Heart left ventricle (tissue), 16 donors: ENCODE measurements around the gene SP140. TPM values are rescaled to one million over a fixed set of nuclear protein-coding genes. Genes with fewer than 3 reads are reported as not detected.
A peak's percentile ranks its signal among the peaks of the same experiment; 100 is the strongest.

ENCODE experiments used
- ATAC-seq, 4 donors: fragments of 200-7000 bp; cut with Tn5 transposase; one replicate each; pipeline ENCODE4 v1.9.1; 2020 to 2022; ENCODE audit warnings: moderate library complexity in 4 of 4, mild to moderate bottlenecking in 3 of 4, moderate number of reproducible peaks in 1 of 4
- DNase-seq, 5 donors: peaks; one replicate each; pipeline ENCODE4 v3.0.0-alpha.2; 2020
- H3K27ac ChIP-seq, 12 donors: fragments of 200-600 bp; sonication (generic) in 4 of 12; one replicate each; pipeline versions ENCODE4 v1.5.0 to v1.8.0; 2016 to 2022; ENCODE audit warnings: mild to moderate bottlenecking in 2 of 12
- H3K27me3 ChIP-seq, 9 donors: fragments of 200-600 bp; sonication (generic) in 2 of 9; one replicate each; pipeline versions ENCODE4 v1.5.1 to v1.8.0; 2016 to 2022; ENCODE audit warnings: mild to moderate bottlenecking in 3 of 9
- H3K36me3 ChIP-seq, 9 donors: fragments of 200-600 bp; sonication (generic) in 2 of 9; one replicate each; pipeline versions ENCODE4 v1.5.0 to v1.8.0; 2018 to 2022; ENCODE audit warnings: mild to moderate bottlenecking in 2 of 9
- H3K4me1 ChIP-seq, 12 donors: fragments of 200-600 bp; sonication (generic) in 4 of 12; one replicate each; pipeline versions ENCODE4 v1.5.0 to v1.8.0; 2016 to 2022; ENCODE audit warnings: mild to moderate bottlenecking in 3 of 12
- H3K4me3 ChIP-seq, 12 donors: fragments of 200-600 bp; sonication (generic) in 4 of 12; one replicate each; pipeline versions ENCODE4 v1.5.0 to v1.8.0; 2017 to 2022; ENCODE audit warnings: mild to moderate bottlenecking in 9 of 12, moderate library complexity in 4 of 12
- H3K9me3 ChIP-seq, 12 donors: fragments of 200-600 bp; sonication (generic) in 4 of 12; one replicate each; pipeline versions ENCODE4 v1.5.0 to v1.8.0; 2016 to 2022; ENCODE audit warnings: mild to moderate bottlenecking in 1 of 12
- POLR2A ChIP-seq, 2 donors: fragments of 450-650 bp; IDR thresholded peaks; one replicate each; pipeline ENCODE4 v1.6.1; 2017; ENCODE audit warnings: antibody characterized with exemption in 2 of 2, mild to moderate bottlenecking in 2 of 2, moderate library complexity in 2 of 2
- WGBS, 4 donors: extraction: QIAGEN DNeasy Blood & Tissue Kit in 2 of 4; methylation state at CpG; one replicate each; pipeline versions ENCODE4 v1.1.5 to v1.1.7; 2013 to 2018; 5-methylcytosine and 5-hydroxymethylcytosine counted together
- intact Hi-C, 10 donors: fragments of 100-400 bp; cut with DNase I; formaldehyde crosslinking; loops; one replicate each; pipeline versions ENCODE4 v1.11.1 to v1.14.2; 2022
- polyA plus RNA-seq, 2 donors: library from polyadenylated mRNA; stranded (reverse); fragments of 200-250 nt; gene quantifications; one replicate each; pipeline ENCODE4 v1.2.3, GENCODE V29; 2013
- total RNA-seq, 9 donors: library from RNA; depleted of rRNA in 2 of 9; stranded (reverse); fragments of >200 nt in 2 of 9; fragmentation: NEBNext Ultra II Directional in 3 of 9; extraction: Animal tissue kit (Norgen Biotek cat#: 25700) in 3 of 9; gene quantifications; one replicate each; pipeline versions ENCODE4 v1.1.0 to v1.2.4, GENCODE V29; 2016 to 2023
- TF ChIP-seq, protein P1 (sequence below), 12 donors: fragments of 200-600 bp; sonication (generic) in 4 of 12; IDR thresholded peaks; one replicate each; pipeline versions ENCODE4 v1.5.0 to v1.8.0; 2018 to 2022; ENCODE audit warnings: antibody characterized with exemption in 12 of 12, mild to moderate bottlenecking in 5 of 12
- donor health status: ischemic (EF 13 %, LVEDD 7.1; RV severe dilation, severe dysfunction).
- donor health status: healthy with polysubstance abuse.
- donor health status: DM: no; HTN: yes; CAD: no.
- donor health status: DM: no; HTN: no; CAD: no.
- donor health status: ischemic (EF 25% LVEDD 6.9; RV normal size, moderate dysfunction).
- donor health status: ischemic (EF 25% LVEDD 5.7; RV mildly dilated, moderate dysfunction).
- donor health status: healthy.
- donor health status: DM: yes; HTN: yes; CAD: no.
- donor health status: ischemic (EF 35%, LVEDD 5.7; RV mildly dilated, moderate dysfunction).
- donor health status: nonischemic (EF 11% LVEDD 7.7; RV severe dilation, severe dysfunction).
- donor health status: DM: yes; HTN: yes; CAD: no.
- donor health status: PGD.
- donor health status: ischemic (EF 29% LVEDD 5.4; RV normal size, mild dysfunction).
- donor health status: nonischemic (EF 23%, LVEDD 6.1; RV moderate dilation, normal function).

Gene SP140
- total and polyA plus RNA-seq, 11 donors, result 0.46 to 9.6 (median 0.62) TPM

DNA sequence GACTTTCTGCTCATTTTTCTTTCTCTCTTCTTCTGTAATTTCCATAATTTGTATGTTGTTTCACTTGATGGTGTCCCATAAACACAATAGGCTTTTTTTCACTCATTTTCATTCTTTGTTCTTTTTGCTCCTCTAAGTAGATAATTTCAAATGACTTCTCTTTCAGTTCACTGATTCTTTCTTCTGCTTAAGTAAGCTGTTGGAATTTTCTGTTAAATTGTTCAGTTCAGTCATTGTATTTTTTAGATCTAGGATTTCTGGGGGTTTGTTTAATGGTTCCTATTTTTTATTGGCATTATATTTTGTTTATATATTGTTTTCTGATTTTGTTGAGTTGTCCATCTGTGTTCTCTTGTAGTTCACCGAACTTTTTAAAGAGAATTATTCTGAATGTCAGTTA is 120.9 kb downstream of the SP140 start:
- TF ChIP-seq POLR2A (IDR thresholded peaks at IDR 0.05), result no peak
- TF ChIP-seq, protein P1, sequence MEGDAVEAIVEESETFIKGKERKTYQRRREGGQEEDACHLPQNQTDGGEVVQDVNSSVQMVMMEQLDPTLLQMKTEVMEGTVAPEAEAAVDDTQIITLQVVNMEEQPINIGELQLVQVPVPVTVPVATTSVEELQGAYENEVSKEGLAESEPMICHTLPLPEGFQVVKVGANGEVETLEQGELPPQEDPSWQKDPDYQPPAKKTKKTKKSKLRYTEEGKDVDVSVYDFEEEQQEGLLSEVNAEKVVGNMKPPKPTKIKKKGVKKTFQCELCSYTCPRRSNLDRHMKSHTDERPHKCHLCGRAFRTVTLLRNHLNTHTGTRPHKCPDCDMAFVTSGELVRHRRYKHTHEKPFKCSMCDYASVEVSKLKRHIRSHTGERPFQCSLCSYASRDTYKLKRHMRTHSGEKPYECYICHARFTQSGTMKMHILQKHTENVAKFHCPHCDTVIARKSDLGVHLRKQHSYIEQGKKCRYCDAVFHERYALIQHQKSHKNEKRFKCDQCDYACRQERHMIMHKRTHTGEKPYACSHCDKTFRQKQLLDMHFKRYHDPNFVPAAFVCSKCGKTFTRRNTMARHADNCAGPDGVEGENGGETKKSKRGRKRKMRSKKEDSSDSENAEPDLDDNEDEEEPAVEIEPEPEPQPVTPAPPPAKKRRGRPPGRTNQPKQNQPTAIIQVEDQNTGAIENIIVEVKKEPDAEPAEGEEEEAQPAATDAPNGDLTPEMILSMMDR (IDR thresholded peaks at IDR 0.05), result no peak
- Histone ChIP-seq H3K27me3 (no peaks in the 10 kb centered on the region), H3K36me3 (peaks cover 0 to 28% (median 0%) of the 10 kb centered on the region in 9 donors), H3K9me3 (peaks cover 0 to 44% (median 20%) of the 10 kb centered on the region in 12 donors), H3K4me3 (no peak overlapping the region), H3K27ac (no peak overlapping the region), H3K4me1 (peaks cover 0 to 18% (median 0%) of the 10 kb centered on the region in 12 donors)
- ATAC-seq, result no peak
- intact Hi-C loops, result no loop called here
- WGBS, 4 donors, result 94 to 100% (median 96%) methylated on average over 1 of the region's 1 CpG
- no peak for DNase-seq

- Histone ChIP-seq H3K27me3 (no peaks in the 10 kb centered on the region), H3K36me3 (peaks cover 0 to 26% (median 0%) of the 10 kb centered on the region in 9 donors), H3K27ac (peak overlapping the region in 1 of 12 donors; percentile 32), H3K4me1 (peaks cover 0 to 18% (median 0%) of the 10 kb centered on the region in 12 donors), H3K9me3 (peaks cover 0 to 44% (median 20%) of the 10 kb centered on the region in 12 donors), H3K4me3 (no peak overlapping the region)
- 75 to 89% (median 82%) methylated on average over 1 of the region's 1 CpG for WGBS, 4 donors
- DNase-seq (no peak), ATAC-seq (no peak)
- TF ChIP-seq, protein P1 (IDR thresholded peaks at IDR 0.05), result no peak
- no peak for TF ChIP-seq POLR2A (IDR thresholded peaks at IDR 0.05)
- intact Hi-C loops, result no loop called here
Measured at GRCh38 chr2:230346921-230347533, 121.5 kb downstream of the SP140 start.

GRCh38 chr2:230347659-230348305 is 122.2 kb downstream of the SP140 start:
- DNase-seq, result peak in 1 of 5 donors; percentile 21
- 84 to 96% (median 86%) methylated on average over 3 to 6 of the region's 6 CpGs for WGBS, 4 donors
- peaks cover 0 to 18% (median 0%) of the 10 kb centered on the region in 12 donors for H3K4me1 ChIP-seq
- TF ChIP-seq, protein P1 (IDR thresholded peaks at IDR 0.05), result no peak
- TF ChIP-seq POLR2A (IDR thresholded peaks at IDR 0.05), result no peak
- no peak overlapping the region for H3K4me3 ChIP-seq
- H3K27ac ChIP-seq, result peak overlapping the region in 1 of 12 donors; percentile 32
- peaks cover 0 to 21% (median 0%) of the 10 kb centered on the region in 9 donors for H3K36me3 ChIP-seq
- intact Hi-C loops, result no loop called here
- ATAC-seq, result peak in 2 of 4 donors; percentile 22 to 36
- H3K27me3 ChIP-seq, result no peaks in the 10 kb centered on the region
- H3K9me3 ChIP-seq, result peaks cover 0 to 40% (median 20%) of the 10 kb centered on the region in 12 donors

GRCh38 chr2:230348787-230349186 is 123.3 kb downstream of the SP140 start:
- Histone ChIP-seq H3K4me3 (no peak overlapping the region), H3K27ac (no peak overlapping the region), H3K36me3 (peaks cover 0 to 13% (median 0%) of the 10 kb centered on the region in 9 donors), H3K9me3 (peaks cover 0 to 36% (median 18%) of the 10 kb centered on the region in 12 donors), H3K4me1 (peaks cover 0 to 18% (median 0%) of the 10 kb centered on the region in 12 donors), H3K27me3 (no peaks in the 10 kb centered on the region)
- intact Hi-C loops, result no loop called here
- ATAC-seq (no peak), DNase-seq (no peak)
- TF ChIP-seq, protein P1 (IDR thresholded peaks at IDR 0.05), result no peak
- no peak for TF ChIP-seq POLR2A (IDR thresholded peaks at IDR 0.05)
